PFSK-1 (cell line): Measurements from ENCODE around the gene C9orf40.

Experiments used
- FOXP2 ChIP-seq: optimal IDR thresholded peaks from 2 replicates; pipeline ENCODE3; 2011; ENCODE audit warnings: borderline replicate concordance, control low read depth, inconsistent platforms; ENCODE audit not compliant: insufficient read depth; ENCODE audit errors: extremely low read length, extremely low read depth
- POLR2AphosphoS5 ChIP-seq: IDR thresholded peaks from 2 replicates; pipeline ENCODE4 v1.6.1; 2012; ENCODE audit warnings: low read depth, mild to moderate bottlenecking, control low read depth, low read length, moderate library complexity
- REST ChIP-seq, 2 experiments: IDR thresholded peaks; 2 replicates each; pipeline versions ENCODE4 v1.6.1 to v1.8.0; 2011 to 2012; ENCODE audit warnings: low read depth in 2 of 2, low read length in 2 of 2, control low read depth in 1 of 2, inconsistent platforms in 1 of 2, mild to moderate bottlenecking in 1 of 2, moderate library complexity in 1 of 2; ENCODE audit not compliant: insufficient read depth in 1 of 2
- SIN3A ChIP-seq: IDR thresholded peaks from 2 replicates; pipeline ENCODE4 v1.6.1; 2012; ENCODE audit warnings: mild to moderate bottlenecking, low read length, moderate library complexity, borderline replicate concordance; ENCODE audit not compliant: insufficient read depth
- TAF1 ChIP-seq: IDR thresholded peaks from 2 replicates; pipeline ENCODE4 v1.6.1; 2012; ENCODE audit warnings: low read length, control low read depth, borderline replicate concordance; ENCODE audit not compliant: insufficient read depth

Gene C9orf40

GRCh38 chr9:74983709-74984108, 31.0 kb upstream of the C9orf40 start:
- TF ChIP-seq REST (IDR thresholded peaks at IDR 0.05; ENCODE audit: insufficient read depth in 1 of 2, low read depth in 2 of 2, low read length in 2 of 2), result no peak
- no peak for TF ChIP-seq TAF1
- TF ChIP-seq FOXP2, result no peak
- no peak for TF ChIP-seq POLR2AphosphoS5
- no peak for TF ChIP-seq SIN3A

GRCh38 chr9:74979844-74980243, 27.1 kb upstream of the C9orf40 start:
- TF ChIP-seq SIN3A (no peak), POLR2AphosphoS5 (no peak), FOXP2 (no peak), TAF1 (no peak), REST (IDR thresholded peaks at IDR 0.05; ENCODE audit: insufficient read depth in 1 of 2, low read depth in 2 of 2, low read length in 2 of 2) (no peak)

- TF ChIP-seq POLR2AphosphoS5, result no peak
- TF ChIP-seq SIN3A, result no peak
- no peak for TF ChIP-seq REST (IDR thresholded peaks at IDR 0.05; ENCODE audit: insufficient read depth in 1 of 2, low read depth in 2 of 2, low read length in 2 of 2)
- TF ChIP-seq FOXP2, result no peak
- TF ChIP-seq TAF1, result no peak
Observed at GRCh38 chr9:74977287-74977686, 24.6 kb upstream of the C9orf40 start.

- TF ChIP-seq REST (IDR thresholded peaks at IDR 0.05; ENCODE audit: insufficient read depth in 1 of 2, low read depth in 2 of 2, low read length in 2 of 2) (no peak), FOXP2 (no peak), POLR2AphosphoS5 (no peak), SIN3A (no peak), TAF1 (no peak)
Observed at GRCh38 chr9:74975538-74975937, 22.8 kb upstream of the C9orf40 start.

GRCh38 chr9:74974558-74974957, 21.8 kb upstream of the C9orf40 start:
- TF ChIP-seq TAF1, result no peak
- TF ChIP-seq SIN3A, result no peak
- no peak for TF ChIP-seq REST (IDR thresholded peaks at IDR 0.05; ENCODE audit: insufficient read depth in 1 of 2, low read depth in 2 of 2, low read length in 2 of 2)
- TF ChIP-seq POLR2AphosphoS5, result no peak
- no peak for TF ChIP-seq FOXP2
